ENCODE results near the gene CASP14.
A peak's percentile ranks its signal among the peaks of the same experiment; 100 is the strongest.
"Not testable (repeated sequence)": the region's sequence is repeated elsewhere in the genome, so short reads cannot be mapped to it uniquely, and the experiment has no call there.

Gene CASP14

DNA sequence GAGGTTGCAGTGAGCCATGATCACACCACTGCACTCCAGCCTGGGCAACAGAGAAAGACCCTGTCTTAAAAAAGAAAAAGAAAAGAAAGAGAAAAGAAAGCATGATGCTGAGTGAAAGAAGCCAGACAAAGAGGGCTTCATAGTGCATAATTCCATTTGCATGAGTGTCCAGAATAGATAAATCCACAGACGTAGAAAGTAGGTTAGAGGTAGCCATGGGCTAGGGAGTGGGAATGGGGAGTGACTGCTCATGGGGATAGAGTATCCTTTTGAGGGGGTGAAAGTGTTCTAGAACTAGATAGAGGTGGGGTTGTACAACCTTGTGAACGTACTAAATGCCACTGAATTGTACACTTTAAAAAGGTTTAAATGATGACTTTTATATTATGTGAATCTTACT lies 25.1 kb downstream of the CASP14 start:
- DNase-seq: no peak

DNA sequence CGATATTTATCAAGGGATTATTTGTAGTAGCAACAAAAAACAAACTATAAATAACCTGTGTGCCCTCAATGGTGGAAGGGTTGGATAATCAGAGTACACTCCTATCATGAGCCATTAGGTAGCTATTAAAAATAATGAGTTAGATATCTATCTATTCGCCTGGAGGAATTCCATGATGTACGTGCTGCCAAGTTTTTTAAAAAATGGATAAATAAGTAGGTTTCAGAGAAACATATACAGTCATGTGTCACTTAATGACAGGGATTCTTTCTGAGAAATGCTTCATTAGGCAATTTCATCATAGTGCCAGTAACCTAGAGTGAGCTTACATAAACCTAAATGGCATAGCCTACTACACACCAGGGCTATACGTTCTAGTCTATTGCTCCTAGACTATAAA lies 26.5 kb downstream of the CASP14 start:
- no peak for DNase-seq

DNA sequence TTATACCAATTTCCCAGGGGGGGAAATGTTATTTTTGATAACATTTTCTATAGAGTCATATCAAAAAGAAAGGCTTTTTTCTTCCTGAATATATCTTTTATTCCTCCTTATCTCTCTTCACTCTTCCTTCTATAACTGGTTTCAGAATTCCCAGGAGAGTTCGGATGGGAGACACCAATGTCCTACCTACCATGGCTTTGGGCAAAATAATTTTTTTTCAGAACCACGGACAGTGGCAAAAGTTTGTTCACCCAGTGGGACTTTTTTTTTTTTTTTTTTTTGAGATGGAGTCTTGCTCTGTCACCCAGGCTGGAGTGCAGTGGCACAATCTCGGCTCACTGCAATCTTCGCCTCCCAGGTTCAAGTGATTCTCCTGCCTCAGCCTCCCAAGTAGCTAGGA lies 30.7 kb downstream of the CASP14 start:
- DNase-seq: not testable (repeated sequence)

DNA sequence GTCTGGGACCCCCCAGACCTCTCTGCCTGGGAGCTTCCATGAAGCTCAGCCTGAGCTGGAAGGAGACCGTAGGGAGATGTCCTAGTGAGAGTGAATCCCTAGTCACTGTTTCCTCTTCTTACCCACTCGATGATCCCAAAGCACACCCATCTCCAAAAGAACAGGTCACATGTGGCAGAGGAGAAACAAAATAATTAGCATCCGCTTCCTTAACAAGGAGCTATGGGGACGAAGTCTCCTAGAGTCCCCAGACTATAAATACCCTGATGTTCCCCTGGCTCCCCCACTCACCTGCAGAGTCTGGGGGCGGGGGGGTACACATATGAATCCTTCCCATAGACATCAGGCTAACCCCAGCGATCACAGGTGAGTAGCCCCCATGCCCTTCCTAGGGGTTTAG lies 32.6 kb downstream of the CASP14 start, which contains the start of gene OR1I1:
OR1I1 (plus strand) TSS at position 301 of the 400 bp plus-strand sequence. CDS start 4,855 bp downstream, outside the sequence.
- DNase-seq: no peak

DNA sequence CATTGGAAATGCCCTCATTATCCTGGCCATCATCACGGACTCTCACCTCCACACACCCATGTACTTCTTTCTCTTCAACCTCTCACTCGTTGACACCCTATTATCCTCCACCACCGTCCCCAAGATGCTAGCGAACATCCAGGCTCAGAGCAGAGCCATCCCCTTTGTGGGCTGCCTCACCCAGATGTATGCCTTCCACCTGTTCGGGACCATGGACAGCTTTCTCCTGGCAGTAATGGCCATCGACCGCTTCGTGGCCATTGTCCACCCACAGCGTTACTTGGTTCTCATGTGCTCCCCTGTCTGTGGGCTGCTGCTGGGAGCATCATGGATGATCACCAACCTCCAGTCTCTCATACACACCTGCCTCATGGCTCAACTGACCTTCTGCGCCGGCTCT lies 37.9 kb downstream of the CASP14 start:
- no peak for DNase-seq

DNA sequence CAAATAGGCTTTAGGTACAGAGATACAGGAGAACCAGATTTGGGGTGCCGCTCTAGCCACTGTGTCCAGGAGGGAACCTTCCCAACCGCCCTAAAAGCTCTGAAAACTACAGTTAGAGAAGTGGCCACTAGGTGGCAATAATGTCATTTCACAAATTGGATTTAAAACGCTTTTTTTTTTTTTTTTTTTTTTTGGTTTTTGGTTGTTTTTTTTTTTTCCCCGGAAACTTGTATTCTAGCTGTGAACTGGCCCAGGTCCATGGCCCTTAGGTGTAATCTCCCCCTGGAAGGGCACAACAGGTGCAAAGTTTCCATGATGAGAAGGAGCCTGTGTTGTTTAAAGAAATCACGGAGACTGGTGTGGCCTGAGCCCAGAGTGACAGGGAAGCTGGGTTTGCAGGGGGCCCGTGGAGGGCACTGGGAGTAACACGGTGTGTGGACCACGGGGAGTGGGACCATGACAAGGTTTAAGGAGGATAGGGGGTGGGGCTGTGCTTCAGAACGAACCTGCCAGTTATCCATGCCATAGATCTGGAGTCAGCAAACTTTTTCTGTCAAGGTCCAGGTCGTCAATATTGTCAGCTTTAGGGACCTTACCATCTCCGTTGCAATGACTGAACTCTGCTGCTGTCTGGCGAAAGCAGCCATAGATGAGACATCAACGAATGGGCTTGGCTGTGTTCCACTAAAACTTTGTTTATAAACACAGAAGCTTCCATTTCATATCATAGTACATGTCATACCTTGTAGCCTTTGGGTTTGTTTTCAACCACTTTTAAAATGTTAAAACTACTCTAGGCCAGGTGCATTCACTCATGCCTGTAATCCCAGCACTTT lies 42.9 kb downstream of the CASP14 start:
- peak; percentile 16 for DNase-seq

DNA sequence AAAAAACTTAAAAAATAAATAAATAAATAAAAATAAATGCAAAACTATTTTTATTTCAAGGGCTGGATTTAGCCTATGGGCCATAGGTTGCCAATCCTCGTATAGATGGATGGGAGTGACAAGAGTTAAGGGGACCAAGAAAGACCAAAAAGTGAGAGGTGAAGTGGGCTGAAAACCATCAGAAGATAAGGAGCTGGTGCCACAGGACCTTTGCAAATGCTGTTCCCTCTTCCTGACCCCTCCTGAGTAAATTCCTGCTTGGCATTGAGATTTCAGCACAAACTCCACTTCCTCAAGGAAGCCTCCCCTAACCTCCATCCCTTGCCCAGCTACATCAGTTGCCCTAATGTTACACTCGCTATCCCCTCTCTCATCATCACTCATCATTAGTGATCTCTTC lies 43.7 kb downstream of the CASP14 start:
- no peak for DNase-seq

DNA sequence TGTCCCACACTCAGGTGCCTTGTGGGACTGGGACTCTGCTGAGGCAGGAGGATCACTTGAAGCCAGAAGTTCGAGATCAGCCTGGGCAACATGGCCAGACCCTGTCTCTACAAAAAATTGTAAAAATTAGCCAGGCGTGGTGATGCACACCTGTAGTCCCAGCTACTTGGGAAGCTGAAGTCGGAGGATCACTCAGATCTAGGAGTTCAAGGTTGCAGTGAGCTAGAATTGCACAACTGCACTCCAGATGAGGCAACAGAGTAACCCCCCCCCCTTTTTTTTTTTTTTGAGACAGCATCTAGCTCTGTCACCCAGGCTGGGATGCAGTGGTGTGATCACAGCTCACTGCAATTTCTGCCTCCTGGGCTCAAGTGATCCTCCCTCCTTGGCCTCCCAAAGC lies 46.9 kb downstream of the CASP14 start:
- no peak for DNase-seq

DNA sequence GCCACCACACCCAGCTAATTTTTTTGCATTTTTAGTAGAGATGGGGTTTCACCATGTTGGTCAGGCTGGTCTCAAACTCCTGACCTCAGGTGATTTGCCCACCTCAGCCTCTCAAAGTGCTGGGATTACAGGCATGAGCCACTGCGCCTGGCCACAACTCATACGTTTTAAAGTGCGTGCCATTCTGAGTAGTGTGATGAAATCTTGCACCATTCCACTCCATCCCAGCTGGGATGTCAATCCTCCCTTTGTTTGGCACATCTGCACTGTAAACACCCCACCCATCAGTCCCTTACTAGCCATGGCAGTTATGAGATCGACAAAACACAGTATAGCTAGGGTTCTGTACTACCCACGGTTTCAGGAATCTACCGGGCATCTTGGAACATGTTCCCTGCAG lies 48.7 kb downstream of the CASP14 start:
- not testable (repeated sequence) for DNase-seq

DNA sequence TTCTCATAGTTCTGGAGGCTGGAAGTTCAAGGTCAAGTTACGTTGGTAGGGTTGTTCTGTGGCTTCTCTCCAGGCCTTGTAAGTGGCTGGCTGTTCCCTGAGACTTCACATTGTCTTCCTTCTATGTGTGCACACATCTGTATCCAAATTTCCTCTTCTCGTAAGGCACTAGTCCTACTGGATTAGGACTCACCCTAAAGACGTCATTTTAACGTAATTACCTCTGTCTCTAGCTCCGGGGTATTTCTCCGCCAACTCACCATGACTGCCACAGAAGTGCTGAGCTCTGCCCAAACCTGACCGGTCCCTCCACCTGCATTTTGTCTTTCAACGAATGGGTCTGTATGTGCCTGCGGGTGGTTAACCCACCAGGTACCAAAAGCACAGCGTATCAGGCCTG lies 49.2 kb downstream of the CASP14 start:
- DNase-seq: no peak

DNA sequence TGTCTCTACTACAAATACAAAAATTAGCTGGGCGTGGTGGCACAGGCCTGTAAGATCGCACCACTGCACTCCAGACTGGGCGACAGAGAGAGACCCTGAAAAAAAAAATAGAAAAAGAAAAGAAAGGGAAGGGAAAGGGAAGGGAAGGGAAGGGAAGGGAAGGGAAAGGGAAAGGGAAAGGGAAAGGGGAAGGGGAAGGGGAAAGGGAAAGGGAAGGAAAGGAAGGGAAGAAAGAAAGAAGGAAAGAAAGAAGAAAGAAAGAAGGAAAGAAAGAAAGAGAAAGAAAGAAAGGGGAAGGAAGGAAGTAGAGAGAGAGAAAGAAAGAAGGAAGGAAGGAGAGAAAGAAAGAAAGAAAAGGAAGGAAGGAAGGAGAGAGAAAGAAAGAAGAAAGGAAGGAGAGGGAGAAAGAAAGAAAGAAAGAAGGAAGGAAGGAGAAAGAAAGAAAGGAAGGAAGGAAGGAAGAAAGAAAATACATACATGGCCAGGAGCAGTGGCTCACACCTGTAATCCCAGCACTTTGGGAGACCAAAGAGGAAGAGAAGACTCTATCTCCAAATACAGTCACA lies 49.8 kb downstream of the CASP14 start:
- no peak for DNase-seq

DNA sequence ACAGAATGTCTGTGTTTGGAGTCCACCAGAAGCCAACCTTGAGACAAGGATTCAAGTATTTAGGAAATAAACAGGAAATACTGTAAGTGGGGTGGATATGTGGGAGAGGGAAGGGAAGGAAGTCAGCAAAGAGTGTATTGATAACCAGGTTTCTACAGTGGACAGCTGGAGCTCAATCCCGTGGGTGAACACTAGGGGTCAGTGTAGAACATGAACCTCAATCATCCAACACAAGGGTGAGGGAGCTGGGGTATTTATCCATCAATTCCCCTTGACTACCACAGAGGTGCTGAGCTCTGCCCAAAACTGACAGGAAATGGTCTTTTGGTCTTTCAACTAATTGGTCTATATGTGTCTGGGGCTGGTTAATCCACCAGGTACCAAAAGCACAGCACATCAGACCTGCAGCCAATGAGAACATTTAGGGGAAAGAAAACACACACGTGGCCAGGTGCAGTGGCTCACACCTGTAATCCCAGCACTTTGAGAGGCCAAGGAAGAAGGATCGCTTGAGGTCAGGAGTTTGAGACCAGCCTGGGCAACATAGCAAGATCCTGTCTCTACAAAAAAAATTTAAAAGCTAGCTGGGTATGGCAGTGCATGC lies 52.3 kb downstream of the CASP14 start:
- no peak for DNase-seq

DNA sequence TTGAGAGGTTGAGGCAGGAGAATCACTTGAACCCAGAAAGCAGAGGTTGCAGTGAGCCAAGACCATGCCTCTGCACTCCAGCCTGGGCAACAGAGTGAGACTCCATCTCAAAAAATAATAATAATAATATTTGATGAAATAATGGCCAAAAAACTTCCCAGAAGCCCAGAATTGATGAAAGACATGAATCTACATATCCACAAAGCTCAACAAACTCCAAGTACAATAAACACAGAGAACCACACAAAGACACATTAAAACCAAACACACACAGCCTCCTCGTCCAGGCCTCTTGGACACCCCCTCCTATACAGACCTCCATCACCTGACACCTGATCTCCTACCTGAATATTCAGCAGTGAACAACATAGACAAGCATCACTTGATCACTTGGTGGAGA lies 54.7 kb downstream of the CASP14 start:
- no peak for DNase-seq

DNA sequence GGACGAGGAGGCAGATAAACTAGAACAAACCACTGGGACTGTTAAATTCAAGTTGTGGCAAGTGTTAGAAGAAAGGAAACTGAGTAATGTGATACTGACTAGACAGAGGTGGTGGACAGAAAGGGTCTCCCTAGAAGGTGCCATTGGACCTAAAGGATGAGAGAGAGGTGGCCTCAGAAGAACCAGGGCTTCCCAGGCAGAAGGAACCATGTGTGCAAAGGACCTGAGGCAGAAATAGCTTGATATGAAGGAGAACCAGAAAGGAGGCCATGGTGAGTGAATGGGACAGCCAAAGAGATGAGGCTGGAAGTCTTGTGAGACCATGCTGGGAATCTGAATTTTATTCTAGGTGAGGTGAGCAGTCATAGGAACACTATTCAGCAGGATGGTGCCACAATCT lies 55.1 kb downstream of the CASP14 start:
- no peak for DNase-seq

DNA sequence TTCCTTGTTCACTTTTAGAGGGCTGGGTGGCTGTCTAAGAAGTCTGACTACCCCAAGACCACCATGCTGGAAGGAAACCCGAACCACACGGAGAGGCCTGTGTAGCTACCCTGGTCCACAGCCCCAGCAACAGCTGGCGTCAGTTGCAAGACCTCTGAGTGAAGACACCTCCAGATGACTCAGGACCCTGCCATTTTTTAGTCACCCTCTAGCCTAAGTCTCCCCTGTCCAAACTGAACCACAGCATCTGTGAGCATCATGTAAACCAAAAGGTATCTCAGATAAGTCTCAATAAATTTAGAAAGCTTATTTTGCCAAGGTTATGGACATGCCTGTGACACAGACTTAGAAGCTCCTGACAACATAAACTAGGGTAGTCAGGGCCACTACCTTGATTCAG lies 55.8 kb downstream of the CASP14 start:
- no peak for DNase-seq

DNA sequence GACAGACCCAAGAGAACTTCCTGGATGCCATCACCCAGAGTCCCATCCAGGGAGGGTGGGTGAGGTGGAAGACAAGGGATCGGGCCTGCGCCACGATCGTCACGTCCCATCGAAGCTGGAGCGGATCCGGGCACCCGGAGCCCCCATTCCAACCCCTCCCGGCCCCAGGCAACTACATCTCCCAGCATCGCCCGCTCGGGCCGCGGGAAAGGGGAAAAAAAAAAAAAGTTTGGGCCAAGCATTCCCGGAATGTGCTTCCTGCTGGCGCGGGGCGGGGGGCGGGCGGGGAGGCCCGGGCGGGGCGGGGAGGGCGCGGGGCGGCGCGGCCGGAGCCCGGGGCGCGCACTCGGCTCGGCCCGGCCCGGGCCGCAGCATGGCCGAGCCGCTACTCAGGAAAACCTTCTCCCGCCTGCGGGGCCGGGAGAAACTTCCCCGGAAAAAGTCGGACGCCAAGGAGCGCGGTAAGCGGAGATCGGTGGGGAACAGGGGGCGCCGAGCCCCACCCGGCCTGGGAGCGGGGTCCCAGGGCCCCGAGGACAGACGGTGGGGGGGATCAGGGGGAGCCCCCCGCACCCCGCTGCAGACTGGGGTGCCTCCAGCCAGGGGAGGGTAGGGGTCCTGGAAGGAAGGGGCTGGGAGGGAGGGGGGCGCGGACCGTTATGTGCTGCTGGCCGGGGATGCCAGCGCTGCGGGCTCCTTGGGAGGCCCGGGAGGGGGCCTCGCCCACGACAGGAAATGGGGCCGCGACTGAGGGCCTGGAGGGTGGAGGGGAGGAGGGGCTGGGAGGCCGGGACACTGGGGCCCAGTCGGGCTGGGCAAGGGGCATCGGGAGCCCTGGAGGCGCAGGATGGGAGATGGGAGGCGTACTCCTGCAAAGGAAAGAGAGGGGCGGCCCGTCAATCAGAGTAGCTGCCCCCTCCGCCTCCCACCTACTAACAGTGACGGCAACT lies 58.1 kb downstream of the CASP14 start, which contains the start of gene SYDE1:
SYDE1 (plus strand) TSS at position 341 of the 950 bp plus-strand sequence; CDS start at position 374, 33 bp downstream.
- DNase-seq: no peak

Measured in NCI-H2171 (cell line).